ENCODE results near the gene SEPTIN5. TPM values are rescaled to one million over a fixed set of nuclear protein-coding genes. Genes with fewer than 3 reads are reported as not detected.

SEPTIN5 gene
- total and polyA plus RNA-seq, 5 donors from 2014 or later, result 5.2 TPM; not detected in 4

- no peak overlapping the region for H3K4me3 Mint-ChIP-seq
- no peaks in the 10 kb centered on the region for H3K9me3 Mint-ChIP-seq
- H3K4me1 ChIP-seq (ENCODE audit: control insufficient read depth, insufficient read depth, low read length, poor library complexity, severe bottlenecking), result no peaks in the 10 kb centered on the region
- H3K27me3 Mint-ChIP-seq, result no peaks in the 10 kb centered on the region
- no peak overlapping the region for H3K4me3 ChIP-seq (ENCODE audit: low read depth, low read length)
- ATAC-seq (ENCODE audit: low read depth in 2 of 2) (no peak), DNase-seq (no peak)
- no peak overlapping the region for H3K27ac ChIP-seq (ENCODE audit: insufficient read depth, low read length, poor library complexity, severe bottlenecking)
- no peak overlapping the region for H3K27ac Mint-ChIP-seq
- no peaks in the 10 kb centered on the region for H3K9me3 ChIP-seq (ENCODE audit: control insufficient read depth in 2 of 2, low read length in 2 of 2)
- no peaks in the 10 kb centered on the region for H3K36me3 Mint-ChIP-seq
- no peaks in the 10 kb centered on the region for H3K36me3 ChIP-seq (ENCODE audit: control insufficient read depth, insufficient read depth, low read length)
- no peaks in the 10 kb centered on the region for H3K4me1 Mint-ChIP-seq
- no peaks in the 10 kb centered on the region for H3K27me3 ChIP-seq (ENCODE audit: control insufficient read depth, insufficient read depth, low read length)
Observed at GRCh38 chr22:19740586-19740985, 26.3 kb downstream of the SEPTIN5 start.

GRCh38 chr22:19741053-19741452 is 26.8 kb downstream of the SEPTIN5 start:
- Histone ChIP-seq H3K27me3 (ENCODE audit: control insufficient read depth, insufficient read depth, low read length) (no peaks in the 10 kb centered on the region), H3K27ac (ENCODE audit: insufficient read depth, low read length, poor library complexity, severe bottlenecking) (no peak overlapping the region), H3K36me3 (ENCODE audit: control insufficient read depth, insufficient read depth, low read length) (no peaks in the 10 kb centered on the region), H3K4me1 (ENCODE audit: control insufficient read depth, insufficient read depth, low read length, poor library complexity, severe bottlenecking) (no peaks in the 10 kb centered on the region), H3K9me3 (ENCODE audit: control insufficient read depth in 2 of 2, low read length in 2 of 2) (no peaks in the 10 kb centered on the region), H3K4me3 (ENCODE audit: low read depth, low read length) (no peak overlapping the region)
- Mint-ChIP-seq H3K4me3 (no peak overlapping the region), H3K9me3 (no peaks in the 10 kb centered on the region), H3K4me1 (no peaks in the 10 kb centered on the region), H3K27me3 (no peaks in the 10 kb centered on the region), H3K27ac (no peak overlapping the region), H3K36me3 (no peaks in the 10 kb centered on the region)
- DNase-seq (no peak), ATAC-seq (ENCODE audit: low read depth in 2 of 2) (no peak)

GRCh38 chr22:19742160-19743066 is 28.1 kb downstream of the SEPTIN5 start:
- no peak for DNase-seq
- ATAC-seq (ENCODE audit: low read depth in 2 of 2), result no peak
- Mint-ChIP-seq H3K4me1 (no peaks in the 10 kb centered on the region), H3K36me3 (no peaks in the 10 kb centered on the region), H3K27me3 (no peaks in the 10 kb centered on the region), H3K27ac (no peak overlapping the region), H3K9me3 (no peaks in the 10 kb centered on the region), H3K4me3 (no peak overlapping the region)
- Histone ChIP-seq H3K27me3 (ENCODE audit: control insufficient read depth, insufficient read depth, low read length) (no peaks in the 10 kb centered on the region), H3K4me3 (ENCODE audit: low read depth, low read length) (no peak overlapping the region), H3K36me3 (ENCODE audit: control insufficient read depth, insufficient read depth, low read length) (no peaks in the 10 kb centered on the region), H3K27ac (ENCODE audit: insufficient read depth, low read length, poor library complexity, severe bottlenecking) (no peak overlapping the region), H3K9me3 (ENCODE audit: control insufficient read depth in 2 of 2, low read length in 2 of 2) (no peaks in the 10 kb centered on the region), H3K4me1 (ENCODE audit: control insufficient read depth, insufficient read depth, low read length, poor library complexity, severe bottlenecking) (no peaks in the 10 kb centered on the region)

- no peak for ATAC-seq (ENCODE audit: low read depth in 2 of 2)
- no peaks in the 10 kb centered on the region for H3K9me3 Mint-ChIP-seq
- no peak overlapping the region for H3K27ac Mint-ChIP-seq
- Histone ChIP-seq H3K27ac (ENCODE audit: insufficient read depth, low read length, poor library complexity, severe bottlenecking) (no peak overlapping the region), H3K36me3 (ENCODE audit: control insufficient read depth, insufficient read depth, low read length) (no peaks in the 10 kb centered on the region), H3K4me1 (ENCODE audit: control insufficient read depth, insufficient read depth, low read length, poor library complexity, severe bottlenecking) (no peaks in the 10 kb centered on the region), H3K9me3 (ENCODE audit: control insufficient read depth in 2 of 2, low read length in 2 of 2) (no peaks in the 10 kb centered on the region), H3K4me3 (ENCODE audit: low read depth, low read length) (no peak overlapping the region), H3K27me3 (ENCODE audit: control insufficient read depth, insufficient read depth, low read length) (no peaks in the 10 kb centered on the region)
- no peaks in the 10 kb centered on the region for H3K4me1 Mint-ChIP-seq
- H3K27me3 Mint-ChIP-seq, result peaks cover 1% of the 10 kb centered on the region
- no peaks in the 10 kb centered on the region for H3K36me3 Mint-ChIP-seq
- no peak overlapping the region for H3K4me3 Mint-ChIP-seq
- DNase-seq, result no peak
Observed at GRCh38 chr22:19743081-19743480, 28.8 kb downstream of the SEPTIN5 start.

- Histone ChIP-seq H3K36me3 (ENCODE audit: control insufficient read depth, insufficient read depth, low read length) (no peaks in the 10 kb centered on the region), H3K27me3 (ENCODE audit: control insufficient read depth, insufficient read depth, low read length) (no peaks in the 10 kb centered on the region), H3K9me3 (ENCODE audit: control insufficient read depth in 2 of 2, low read length in 2 of 2) (no peaks in the 10 kb centered on the region), H3K4me1 (ENCODE audit: control insufficient read depth, insufficient read depth, low read length, poor library complexity, severe bottlenecking) (no peaks in the 10 kb centered on the region), H3K27ac (ENCODE audit: insufficient read depth, low read length, poor library complexity, severe bottlenecking) (no peak overlapping the region), H3K4me3 (ENCODE audit: low read depth, low read length) (no peak overlapping the region)
- DNase-seq, result no peak
- Mint-ChIP-seq H3K9me3 (no peaks in the 10 kb centered on the region), H3K27ac (no peak overlapping the region), H3K4me1 (no peaks in the 10 kb centered on the region), H3K4me3 (no peak overlapping the region), H3K27me3 (peaks cover 4% of the 10 kb centered on the region), H3K36me3 (no peaks in the 10 kb centered on the region)
- ATAC-seq (ENCODE audit: low read depth in 2 of 2), result no peak
Observed at GRCh38 chr22:19743651-19744050, 29.3 kb downstream of the SEPTIN5 start.

- Histone ChIP-seq H3K4me3 (ENCODE audit: low read depth, low read length) (no peak overlapping the region), H3K4me1 (ENCODE audit: control insufficient read depth, insufficient read depth, low read length, poor library complexity, severe bottlenecking) (no peaks in the 10 kb centered on the region), H3K27me3 (ENCODE audit: control insufficient read depth, insufficient read depth, low read length) (no peaks in the 10 kb centered on the region), H3K27ac (ENCODE audit: insufficient read depth, low read length, poor library complexity, severe bottlenecking) (no peak overlapping the region), H3K9me3 (ENCODE audit: control insufficient read depth in 2 of 2, low read length in 2 of 2) (no peaks in the 10 kb centered on the region), H3K36me3 (ENCODE audit: control insufficient read depth, insufficient read depth, low read length) (no peaks in the 10 kb centered on the region)
- DNase-seq (no peak), ATAC-seq (ENCODE audit: low read depth in 2 of 2) (no peak)
- peak overlapping the region in 1 of 3 donors; percentile 48 for H3K27ac Mint-ChIP-seq
- no peaks in the 10 kb centered on the region for H3K4me1 Mint-ChIP-seq
- H3K36me3 Mint-ChIP-seq, result no peaks in the 10 kb centered on the region
- no peak overlapping the region for H3K4me3 Mint-ChIP-seq
- H3K9me3 Mint-ChIP-seq, result no peaks in the 10 kb centered on the region
- H3K27me3 Mint-ChIP-seq, result peaks cover 4% of the 10 kb centered on the region
Observed at GRCh38 chr22:19744350-19745006, 30.2 kb downstream of the SEPTIN5 start.

- no peaks in the 10 kb centered on the region for H3K27me3 ChIP-seq (ENCODE audit: control insufficient read depth, insufficient read depth, low read length)
- H3K9me3 ChIP-seq (ENCODE audit: control insufficient read depth in 2 of 2, low read length in 2 of 2), result no peaks in the 10 kb centered on the region
- Mint-ChIP-seq H3K27me3 (peaks cover 4% of the 10 kb centered on the region), H3K27ac (no peak overlapping the region), H3K36me3 (no peaks in the 10 kb centered on the region), H3K4me1 (no peaks in the 10 kb centered on the region), H3K4me3 (no peak overlapping the region), H3K9me3 (no peaks in the 10 kb centered on the region)
- no peak for ATAC-seq (ENCODE audit: low read depth in 2 of 2)
- H3K4me3 ChIP-seq (ENCODE audit: low read depth, low read length), result no peak overlapping the region
- no peak for DNase-seq
- no peaks in the 10 kb centered on the region for H3K4me1 ChIP-seq (ENCODE audit: control insufficient read depth, insufficient read depth, low read length, poor library complexity, severe bottlenecking)
- no peak overlapping the region for H3K27ac ChIP-seq (ENCODE audit: insufficient read depth, low read length, poor library complexity, severe bottlenecking)
- no peaks in the 10 kb centered on the region for H3K36me3 ChIP-seq (ENCODE audit: control insufficient read depth, insufficient read depth, low read length)
Observed at GRCh38 chr22:19745155-19746101, 31.1 kb downstream of the SEPTIN5 start.
